ENCODE results near the gene MYH3. TPM values are rescaled to one million over a fixed set of nuclear protein-coding genes. Genes with fewer than 3 reads are reported as not detected.

Gene MYH3
- total and polyA plus RNA-seq, 10 donors = 2.2 to 9.0 (median 4.9) TPM

DNA sequence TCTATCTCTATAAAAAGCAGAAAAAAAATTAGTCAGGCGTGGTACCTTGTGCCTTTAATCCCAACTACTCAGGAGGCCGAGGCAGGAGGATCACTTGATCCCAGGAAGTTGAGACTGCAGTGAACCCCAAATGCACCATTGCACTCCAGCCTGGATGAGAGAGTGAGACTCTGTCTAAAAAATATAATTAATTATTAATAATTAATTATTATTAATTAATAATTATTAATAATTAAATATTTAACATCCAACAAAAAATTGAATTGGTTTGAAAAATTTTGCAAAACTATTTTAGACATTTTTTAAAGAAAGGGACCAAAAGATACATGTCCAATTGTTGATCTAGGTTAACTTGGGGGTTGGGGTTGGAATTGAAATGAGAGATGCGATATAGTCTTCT is 51.0 kb downstream of the MYH3 start:
- 79 to 96% (median 94%) methylated on average over 3 of the region's 3 CpGs for WGBS, 5 donors
- Histone ChIP-seq H3K27ac (no peak overlapping the region), H3K4me1 (no peaks in the 10 kb centered on the region), H3K36me3 (no peaks in the 10 kb centered on the region), H3K27me3 (replicated peaks in 1 of 7) (no peaks in the 10 kb centered on the region), H3K4me3 (no peak overlapping the region), H3K9me3 (no peaks in the 10 kb centered on the region)
- no peak for TF ChIP-seq POLR2A (IDR thresholded peaks at IDR 0.05)
- TF ChIP-seq, protein P1, sequence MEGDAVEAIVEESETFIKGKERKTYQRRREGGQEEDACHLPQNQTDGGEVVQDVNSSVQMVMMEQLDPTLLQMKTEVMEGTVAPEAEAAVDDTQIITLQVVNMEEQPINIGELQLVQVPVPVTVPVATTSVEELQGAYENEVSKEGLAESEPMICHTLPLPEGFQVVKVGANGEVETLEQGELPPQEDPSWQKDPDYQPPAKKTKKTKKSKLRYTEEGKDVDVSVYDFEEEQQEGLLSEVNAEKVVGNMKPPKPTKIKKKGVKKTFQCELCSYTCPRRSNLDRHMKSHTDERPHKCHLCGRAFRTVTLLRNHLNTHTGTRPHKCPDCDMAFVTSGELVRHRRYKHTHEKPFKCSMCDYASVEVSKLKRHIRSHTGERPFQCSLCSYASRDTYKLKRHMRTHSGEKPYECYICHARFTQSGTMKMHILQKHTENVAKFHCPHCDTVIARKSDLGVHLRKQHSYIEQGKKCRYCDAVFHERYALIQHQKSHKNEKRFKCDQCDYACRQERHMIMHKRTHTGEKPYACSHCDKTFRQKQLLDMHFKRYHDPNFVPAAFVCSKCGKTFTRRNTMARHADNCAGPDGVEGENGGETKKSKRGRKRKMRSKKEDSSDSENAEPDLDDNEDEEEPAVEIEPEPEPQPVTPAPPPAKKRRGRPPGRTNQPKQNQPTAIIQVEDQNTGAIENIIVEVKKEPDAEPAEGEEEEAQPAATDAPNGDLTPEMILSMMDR (IDR thresholded peaks at IDR 0.05 in 8 of 11, conservative IDR thresholded peaks at IDR 0.05 in 3 of 11) = no peak
- TF ChIP-seq POLR2AphosphoS5 (IDR thresholded peaks at IDR 0.05) = no peak
- DNase-seq = no peak
- intact Hi-C loops (cut with DNase I; ENCODE audit: low total_unique reads) = no loop called here

DNA sequence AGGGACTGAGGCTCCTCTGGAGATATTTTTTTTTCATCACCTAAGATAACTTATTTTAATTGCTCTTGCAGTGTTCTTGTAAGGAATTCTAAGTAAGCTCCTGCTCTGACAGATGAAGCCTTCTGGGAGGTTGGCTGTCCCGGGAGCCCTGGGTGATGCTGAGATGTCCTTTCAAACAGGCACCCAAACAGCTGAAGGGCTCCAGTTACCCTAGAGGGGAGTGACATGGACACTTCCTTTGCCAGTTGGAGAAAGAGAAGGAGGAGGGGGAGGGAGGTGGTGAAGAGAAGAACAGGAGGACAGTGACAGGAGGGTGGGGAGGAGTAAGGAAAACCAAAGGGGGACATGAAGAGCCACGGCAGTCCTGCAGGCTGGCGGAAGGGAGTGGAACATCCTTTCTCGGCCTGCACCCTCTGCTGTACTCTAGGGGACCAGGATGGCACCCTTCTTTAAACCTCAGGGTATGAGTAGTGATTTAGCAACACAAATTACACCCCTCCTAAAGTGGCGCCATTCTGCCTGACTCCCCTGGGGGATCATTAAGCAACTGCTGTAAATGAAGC is 51.8 kb downstream of the MYH3 start:
- TF ChIP-seq POLR2AphosphoS5 (IDR thresholded peaks at IDR 0.05) (no peak), POLR2A (IDR thresholded peaks at IDR 0.05) (no peak)
- TF ChIP-seq, protein P1 (IDR thresholded peaks at IDR 0.05 in 8 of 11, conservative IDR thresholded peaks at IDR 0.05 in 3 of 11) = no peak
- DNase-seq = no peak
- Histone ChIP-seq H3K9me3 (no peaks in the 10 kb centered on the region), H3K36me3 (no peaks in the 10 kb centered on the region), H3K4me1 (no peaks in the 10 kb centered on the region), H3K27ac (no peak overlapping the region), H3K4me3 (no peak overlapping the region), H3K27me3 (replicated peaks in 1 of 7) (no peaks in the 10 kb centered on the region)
- intact Hi-C loops (cut with DNase I; ENCODE audit: low total_unique reads) = no loop called here
- 67 to 77% (median 74%) methylated on average over 5 of the region's 5 CpGs for WGBS, 5 donors

DNA sequence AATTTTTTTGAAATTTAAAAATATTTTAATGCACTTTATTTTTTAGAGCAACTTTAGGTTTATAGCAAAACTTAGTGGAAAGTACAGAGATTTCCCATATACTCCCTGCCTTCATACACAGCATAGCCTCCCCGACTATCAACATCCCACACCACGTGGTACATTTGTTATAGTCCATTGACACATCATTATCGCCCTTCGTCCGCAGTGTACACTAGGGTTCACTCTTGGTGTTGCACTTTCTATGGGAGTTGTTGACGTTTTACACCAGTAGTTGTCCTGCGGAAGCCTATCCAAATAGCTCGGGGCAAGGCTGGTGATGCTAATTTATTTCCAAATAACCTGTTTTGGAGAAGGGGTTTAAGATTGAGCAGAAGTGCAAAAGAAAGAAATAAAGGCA is 52.6 kb downstream of the MYH3 start:
- H3K9me3 ChIP-seq = no peaks in the 10 kb centered on the region
- no peak for TF ChIP-seq POLR2AphosphoS5 (IDR thresholded peaks at IDR 0.05)
- TF ChIP-seq, protein P1 (IDR thresholded peaks at IDR 0.05 in 8 of 11, conservative IDR thresholded peaks at IDR 0.05 in 3 of 11) = no peak
- TF ChIP-seq POLR2A (IDR thresholded peaks at IDR 0.05) = no peak
- DNase-seq = no peak
- H3K27me3 ChIP-seq (replicated peaks in 1 of 7) = no peaks in the 10 kb centered on the region
- no peak overlapping the region for H3K4me3 ChIP-seq
- H3K4me1 ChIP-seq = no peaks in the 10 kb centered on the region
- 90 to 94% (median 93%) methylated on average over 8 of the region's 8 CpGs for WGBS, 5 donors
- no peaks in the 10 kb centered on the region for H3K36me3 ChIP-seq
- intact Hi-C loops (cut with DNase I; ENCODE audit: low total_unique reads) = no loop called here
- H3K27ac ChIP-seq = no peak overlapping the region

DNA sequence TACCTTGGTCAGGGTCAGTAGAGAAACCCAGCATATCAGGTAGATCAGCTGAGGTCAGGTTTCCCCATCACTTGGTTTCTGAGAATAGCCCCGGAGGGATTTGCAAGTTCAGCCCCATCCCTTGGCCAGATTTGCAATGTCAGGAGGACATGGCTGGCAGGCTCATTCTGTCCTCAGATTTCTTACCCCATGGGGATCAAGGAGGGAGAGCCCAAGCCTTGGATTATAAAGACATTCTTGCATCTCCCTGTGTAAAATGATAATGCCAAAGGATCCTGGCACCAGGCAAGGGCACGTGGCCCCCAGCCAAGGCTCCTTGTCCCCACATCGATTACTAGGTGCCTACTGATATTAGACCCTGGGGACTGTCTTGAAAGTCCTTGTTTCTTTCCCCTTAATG is 53.2 kb downstream of the MYH3 start:
- H3K9me3 ChIP-seq = no peaks in the 10 kb centered on the region
- H3K4me3 ChIP-seq = no peak overlapping the region
- no peak for DNase-seq
- no peaks in the 10 kb centered on the region for H3K4me1 ChIP-seq
- no peaks in the 10 kb centered on the region for H3K27me3 ChIP-seq (replicated peaks in 1 of 7)
- TF ChIP-seq POLR2AphosphoS5 (IDR thresholded peaks at IDR 0.05) = no peak
- TF ChIP-seq, protein P1 (IDR thresholded peaks at IDR 0.05 in 8 of 11, conservative IDR thresholded peaks at IDR 0.05 in 3 of 11) = no peak
- no peak for TF ChIP-seq POLR2A (IDR thresholded peaks at IDR 0.05)
- intact Hi-C loops (cut with DNase I; ENCODE audit: low total_unique reads) = no loop called here
- H3K27ac ChIP-seq = no peak overlapping the region
- H3K36me3 ChIP-seq = no peaks in the 10 kb centered on the region
- WGBS, 5 donors = 48 to 85% (median 74%) methylated on average over 3 of the region's 3 CpGs

Measured in spleen (tissue), 11 donors.